ENCODE data around the gene NMNAT2. TPM values are rescaled to one million over a fixed set of nuclear protein-coding genes. Genes with fewer than 3 reads are reported as not detected.

NMNAT2 gene
- total and polyA plus RNA-seq, 2 donors (not counting 3 experiments of a cell fraction or from before 2014, with no cell fraction given): 0.28 to 0.38 TPM

DNA sequence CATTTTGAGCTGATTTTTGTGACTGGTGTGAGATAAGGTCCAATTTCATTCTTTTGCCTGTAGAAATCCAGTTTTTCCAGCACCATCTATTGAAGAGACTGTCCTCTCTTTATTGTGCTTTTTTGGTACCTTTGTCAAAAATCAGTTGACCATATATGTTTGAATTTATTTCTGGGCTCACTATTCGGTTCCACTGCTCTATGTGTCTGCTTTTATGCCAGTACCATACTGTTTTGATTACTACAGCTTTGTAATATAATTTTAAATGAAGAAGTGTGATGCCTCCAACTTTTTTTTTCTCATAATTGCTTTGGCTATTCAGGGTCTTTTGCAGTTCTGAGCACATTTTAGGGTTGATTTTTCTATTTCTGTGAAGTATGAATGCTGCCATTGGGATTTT, 163.1 kb downstream of the NMNAT2 start:
- Histone ChIP-seq H3K27ac (ENCODE audit: insufficient read depth, low read depth, low read length) (no peak overlapping the region), H3K9me3 (replicated peaks; ENCODE audit: control insufficient read depth, insufficient read depth, low read length) (no peaks in the 10 kb centered on the region), H3K4me3 (replicated peaks in 1 of 3; ENCODE audit: insufficient read depth in 1 of 3, low read depth in 1 of 3, low read length in 3 of 3) (no peak overlapping the region), H3K36me3 (ENCODE audit: control insufficient read depth in 2 of 2, extremely low read depth in 1 of 2, insufficient read depth in 2 of 2, low read length in 2 of 2) (no peaks in the 10 kb centered on the region), H4K20me1 (replicated peaks; ENCODE audit: control insufficient read depth, extremely low read depth, insufficient read depth, low read length) (no peaks in the 10 kb centered on the region), H3K27me3 (ENCODE audit: control insufficient read depth in 2 of 2, insufficient read depth in 2 of 2, low read length in 2 of 2) (peaks cover 0 to 6% of the 10 kb centered on the region in 2 experiments), H3K4me1 (ENCODE audit: control insufficient read depth, extremely low read depth, insufficient read depth, low read length) (no peaks in the 10 kb centered on the region), H3K4me2 (ENCODE audit: insufficient read depth, low read length) (no peak overlapping the region), H3K9me1 (replicated peaks; ENCODE audit: control insufficient read depth, extremely low read depth, insufficient read depth, low read length) (no peaks in the 10 kb centered on the region), H3K9ac (replicated peaks; ENCODE audit: extremely low read depth, insufficient read depth, low read length) (no peak overlapping the region), H3K79me2 (ENCODE audit: control insufficient read depth, insufficient read depth, low read length) (no peaks in the 10 kb centered on the region), H2AFZ (ENCODE audit: low read depth, low read length) (no peak overlapping the region)
- intact Hi-C loops (cut with micrococcal nuclease) (no loop called here), dilution Hi-C loops (cut with MboI; ENCODE audit: extremely low pct_ligation_motif_present, low sequenced_read_pairs) (no loop called here)
- ChIA-PET CTCF (interaction anchor here (0.9 kb wide), 1 partner anchor 20 kb away, joined by 3 read pairs; no protein-coding TSS in a partner anchor), POLR2A (no interaction called here)
- TF ChIP-seq JUN (IDR thresholded peaks at IDR 0.05; ENCODE audit: borderline replicate concordance, insufficient read depth, insufficient read length, low read depth) (no peak), FOS (IDR thresholded peaks at IDR 0.05; ENCODE audit: borderline replicate concordance, insufficient read depth, low read length) (no peak), MYC (IDR thresholded peaks at IDR 0.05; ENCODE audit: low read depth, low read length) (no peak), EZH2 (IDR thresholded peaks at IDR 0.05; ENCODE audit: borderline replicate concordance, low read depth, low read length, severe bottlenecking) (no peak), GATA2 (IDR thresholded peaks at IDR 0.05; ENCODE audit: insufficient read depth, insufficient read length, low read depth, low read length) (no peak), POLR2AphosphoS5 (IDR thresholded peaks at IDR 0.05; ENCODE audit: insufficient read depth, low read depth, low read length) (no peak), POLR2A (IDR thresholded peaks at IDR 0.05; ENCODE audit: low read depth, low read length) (no peak)
- TF ChIP-seq, protein P1, sequence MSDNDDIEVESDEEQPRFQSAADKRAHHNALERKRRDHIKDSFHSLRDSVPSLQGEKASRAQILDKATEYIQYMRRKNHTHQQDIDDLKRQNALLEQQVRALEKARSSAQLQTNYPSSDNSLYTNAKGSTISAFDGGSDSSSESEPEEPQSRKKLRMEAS (IDR thresholded peaks at IDR 0.05; ENCODE audit: insufficient read depth, insufficient read length): no peak
- TF ChIP-seq, protein P2, sequence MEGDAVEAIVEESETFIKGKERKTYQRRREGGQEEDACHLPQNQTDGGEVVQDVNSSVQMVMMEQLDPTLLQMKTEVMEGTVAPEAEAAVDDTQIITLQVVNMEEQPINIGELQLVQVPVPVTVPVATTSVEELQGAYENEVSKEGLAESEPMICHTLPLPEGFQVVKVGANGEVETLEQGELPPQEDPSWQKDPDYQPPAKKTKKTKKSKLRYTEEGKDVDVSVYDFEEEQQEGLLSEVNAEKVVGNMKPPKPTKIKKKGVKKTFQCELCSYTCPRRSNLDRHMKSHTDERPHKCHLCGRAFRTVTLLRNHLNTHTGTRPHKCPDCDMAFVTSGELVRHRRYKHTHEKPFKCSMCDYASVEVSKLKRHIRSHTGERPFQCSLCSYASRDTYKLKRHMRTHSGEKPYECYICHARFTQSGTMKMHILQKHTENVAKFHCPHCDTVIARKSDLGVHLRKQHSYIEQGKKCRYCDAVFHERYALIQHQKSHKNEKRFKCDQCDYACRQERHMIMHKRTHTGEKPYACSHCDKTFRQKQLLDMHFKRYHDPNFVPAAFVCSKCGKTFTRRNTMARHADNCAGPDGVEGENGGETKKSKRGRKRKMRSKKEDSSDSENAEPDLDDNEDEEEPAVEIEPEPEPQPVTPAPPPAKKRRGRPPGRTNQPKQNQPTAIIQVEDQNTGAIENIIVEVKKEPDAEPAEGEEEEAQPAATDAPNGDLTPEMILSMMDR (IDR thresholded peaks at IDR 0.05; ENCODE audit: extremely low read depth in 1 of 2, insufficient read depth in 1 of 2, low read depth in 1 of 2, low read length in 2 of 2): no peak
- DNase-seq (ENCODE audit: low read depth, low spot score) (no peak), FAIRE-seq (no peak)
- no TSS peak for BruUV-seq (replicated peaks)
